Stimulated activated naive CD8-positive, alpha-beta T cell treated with anti-CD3 and anti-CD28 coated beads, Interleukin-15, Interleukin-2, amounts not matched to agents 100 U/mL and 50 U/mL, for 24 hours (primary cell): Measurements from ENCODE around the gene CC2D2B.
"Not testable (repeated sequence)": the region's sequence is repeated elsewhere in the genome, so short reads cannot be mapped to it uniquely, and the experiment has no call there.

Experiments
- ATAC-seq: fragments of 150-1000 bp; cut with Tn5 transposase; one replicate; pipeline ENCODE4 v1.10.0; 2021
- DNase-seq: peaks from one replicate; pipeline ENCODE4 v3.0.0; 2021

Gene CC2D2B, protein sequence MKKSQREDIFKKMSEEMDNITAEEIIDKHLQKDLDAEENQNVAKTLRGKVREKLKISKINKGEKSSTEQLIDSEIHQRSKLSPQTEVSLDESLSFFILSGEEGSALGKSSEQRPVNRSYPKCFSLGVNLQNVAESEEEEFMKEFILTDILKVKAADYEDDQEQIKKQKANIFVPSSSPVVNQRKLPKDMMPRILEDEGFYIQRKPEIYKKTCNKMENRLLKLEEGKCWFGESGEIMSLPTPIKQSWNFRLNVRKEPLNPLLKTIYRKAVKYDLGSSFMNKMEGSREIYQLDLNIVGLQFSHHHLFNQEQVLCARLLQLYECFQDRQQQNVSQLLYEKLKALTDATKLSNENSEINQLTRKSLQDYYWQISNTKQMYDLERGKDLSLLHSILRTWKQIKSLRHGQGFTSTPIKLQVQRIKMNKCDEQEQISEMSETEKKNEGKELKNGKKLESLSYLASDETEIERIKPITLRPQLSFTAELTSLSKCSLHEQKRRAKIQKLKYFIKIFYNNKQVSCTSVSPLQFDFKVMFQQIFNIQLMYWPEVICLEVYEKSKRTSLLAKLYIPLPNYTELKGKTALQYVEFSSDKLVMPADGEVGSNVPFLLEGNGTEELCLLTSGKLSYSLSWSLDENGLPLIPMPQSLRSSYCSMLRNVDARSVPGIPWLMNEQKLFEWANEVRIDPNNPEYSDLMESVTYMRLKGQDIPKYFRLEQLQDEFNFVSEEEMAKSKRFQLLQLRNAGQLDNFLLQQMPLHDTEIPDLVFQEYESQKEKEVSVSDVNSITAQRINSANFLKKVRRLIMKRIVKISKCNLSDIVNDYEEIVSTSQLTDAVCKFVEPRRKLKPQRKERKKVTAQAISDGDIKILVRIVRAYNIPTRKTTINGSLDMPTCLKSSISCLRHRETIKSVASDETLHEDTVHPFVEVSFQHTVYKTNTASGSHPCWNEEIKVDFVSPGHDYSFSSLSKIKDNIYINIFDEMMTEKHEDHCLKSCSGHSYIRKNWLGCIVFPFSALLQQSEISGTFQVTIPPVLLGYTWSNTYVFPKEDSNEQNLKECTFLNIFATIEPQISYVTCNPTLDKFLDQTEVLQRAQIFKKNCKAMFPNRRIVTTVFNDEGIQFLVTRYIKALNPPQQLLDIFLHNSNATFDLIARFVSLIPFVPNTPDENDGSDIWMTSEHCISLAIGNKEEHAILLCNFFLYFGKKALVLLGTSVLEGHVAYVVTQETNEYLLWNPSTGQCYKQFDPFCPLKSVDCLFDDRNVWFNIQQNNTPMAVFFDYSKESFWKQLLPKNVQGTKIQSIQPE (N-terminal part only)

DNA sequence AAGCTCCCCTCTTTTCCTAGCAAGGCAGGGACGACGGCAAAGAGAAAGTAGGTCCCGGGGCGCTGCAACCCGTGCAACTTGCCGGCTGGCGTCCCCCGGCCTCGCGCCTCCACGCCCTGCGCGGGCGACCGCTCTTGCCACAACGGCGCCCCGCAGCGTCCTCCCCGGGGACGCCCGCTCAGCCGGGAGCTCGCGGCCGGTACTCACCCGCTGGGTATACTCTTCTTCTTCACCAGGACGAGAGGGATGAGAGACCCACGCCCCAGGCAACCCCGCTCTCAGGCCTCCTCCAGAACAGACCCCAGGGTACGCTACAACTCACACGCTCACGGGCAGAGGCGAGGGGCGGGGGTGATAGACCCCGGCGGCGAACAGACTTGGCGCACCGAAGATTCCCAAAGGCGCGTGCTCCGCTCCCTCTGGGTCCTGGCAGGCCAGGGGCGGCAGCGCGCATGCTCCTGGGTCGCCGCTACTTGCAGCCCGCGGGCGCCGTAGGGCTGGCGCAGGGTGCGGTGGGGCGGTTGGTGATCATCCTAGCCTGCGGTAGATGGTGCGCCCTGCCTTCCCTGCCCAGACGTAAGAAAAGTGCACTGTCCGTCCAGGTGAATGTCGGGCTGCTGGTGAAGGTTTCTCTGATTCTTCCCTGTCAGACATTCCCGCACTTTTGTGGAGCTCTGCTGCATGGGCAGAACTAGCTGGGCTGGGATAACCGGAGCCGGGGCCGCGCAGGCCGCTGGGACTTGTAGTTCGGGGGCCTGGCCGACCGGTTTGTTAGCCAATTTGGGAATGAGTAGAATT lies at the start of gene CC2D2B:
Gene CC2D2B (plus strand): TSS at position 520 of the 798 bp plus-strand sequence. CDS start 3,349 bp downstream, outside the sequence.
- DNase-seq = peak; percentile 81
- ATAC-seq = peak; percentile 95

- ATAC-seq (no peak), DNase-seq (no peak)
These were observed 47.4 kb upstream of the CC2D2B start for GRCh38 chr10:95860166-95860940.

GRCh38 chr10:95861386-95861785 lies 46.4 kb upstream of the CC2D2B start:
- ATAC-seq (no peak), DNase-seq (no peak)

DNA sequence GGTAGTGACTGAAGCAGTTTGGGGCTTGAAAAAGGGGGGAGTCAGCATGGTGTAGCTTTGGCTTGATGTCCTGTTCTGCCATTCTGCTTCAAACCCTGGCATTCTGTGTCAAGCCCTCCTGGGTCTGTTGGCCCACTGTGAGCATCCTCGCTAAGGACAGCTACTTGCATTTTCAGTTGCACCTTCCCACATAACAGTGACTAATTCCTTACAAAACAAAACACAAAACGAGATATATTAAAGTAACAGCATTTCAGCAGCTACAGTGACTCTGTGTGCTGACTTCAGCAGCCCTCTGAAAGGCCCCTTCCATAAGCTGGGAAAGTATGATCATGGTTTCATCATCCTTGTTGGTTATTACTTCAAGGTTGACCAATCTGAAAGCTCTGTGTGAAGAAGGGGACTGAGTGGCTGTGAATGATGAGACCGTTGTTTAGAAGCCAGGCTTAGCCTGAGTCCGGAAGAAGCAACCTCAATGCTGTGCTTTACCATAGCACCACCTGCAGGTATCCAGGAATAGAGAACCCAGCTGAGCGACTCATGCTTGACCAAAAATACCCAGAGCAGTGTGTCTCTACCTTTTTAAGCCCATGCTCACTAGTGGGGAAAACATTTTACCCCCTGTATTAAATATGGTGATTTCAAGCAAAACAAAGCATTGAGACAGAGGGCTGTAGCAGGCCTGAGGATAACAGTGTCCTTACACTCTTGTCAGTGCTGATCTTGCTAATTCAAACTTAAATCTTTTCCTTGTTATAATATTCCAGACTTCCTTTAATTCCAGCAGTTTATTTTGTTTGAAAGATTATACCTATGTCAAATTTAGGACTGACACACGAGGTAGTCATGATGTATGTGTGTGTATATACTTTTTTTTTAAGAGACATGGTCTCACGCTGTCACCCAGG lies 42.6 kb upstream of the CC2D2B start:
- ATAC-seq (peak; percentile 86), DNase-seq (peak; percentile 24)

- DNase-seq (no peak), ATAC-seq (no peak)
These were observed 41.8 kb upstream of the CC2D2B start for GRCh38 chr10:95865814-95866466.

GRCh38 chr10:95866467-95866842 lies 41.3 kb upstream of the CC2D2B start:
- DNase-seq = no peak
- no peak for ATAC-seq

GRCh38 chr10:95867866-95868265 lies 39.9 kb upstream of the CC2D2B start:
- no peak for DNase-seq
- ATAC-seq = no peak

DNA sequence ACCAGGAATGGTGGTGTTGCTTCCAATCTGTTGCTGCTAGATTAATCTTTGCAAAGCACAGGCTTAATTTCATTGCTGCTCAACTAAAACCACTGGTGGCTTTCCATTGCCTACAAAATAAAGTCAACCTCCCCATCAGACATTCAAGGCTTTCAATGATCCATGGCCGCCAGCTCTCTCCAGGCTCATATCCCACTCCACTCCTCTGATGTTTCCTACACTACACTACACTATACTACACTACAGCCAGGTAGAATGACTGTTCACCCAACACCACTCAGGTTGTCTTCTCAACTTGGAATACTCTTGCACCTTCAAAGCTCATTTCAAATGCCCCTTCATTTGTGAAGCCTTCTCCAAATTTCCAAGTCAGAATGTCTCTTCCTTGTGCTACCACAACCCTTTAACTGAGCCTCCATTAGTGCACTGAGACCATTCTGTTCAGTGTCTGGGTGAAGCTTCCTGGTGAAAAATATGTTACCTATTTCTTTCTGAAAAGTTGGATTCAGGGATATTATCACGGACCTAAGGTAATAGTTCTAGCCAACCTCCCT lies 35.5 kb upstream of the CC2D2B start:
- no peak for ATAC-seq
- no peak for DNase-seq

- no peak for ATAC-seq
- DNase-seq = no peak
These were observed 34.6 kb upstream of the CC2D2B start for GRCh38 chr10:95873139-95873538.

DNA sequence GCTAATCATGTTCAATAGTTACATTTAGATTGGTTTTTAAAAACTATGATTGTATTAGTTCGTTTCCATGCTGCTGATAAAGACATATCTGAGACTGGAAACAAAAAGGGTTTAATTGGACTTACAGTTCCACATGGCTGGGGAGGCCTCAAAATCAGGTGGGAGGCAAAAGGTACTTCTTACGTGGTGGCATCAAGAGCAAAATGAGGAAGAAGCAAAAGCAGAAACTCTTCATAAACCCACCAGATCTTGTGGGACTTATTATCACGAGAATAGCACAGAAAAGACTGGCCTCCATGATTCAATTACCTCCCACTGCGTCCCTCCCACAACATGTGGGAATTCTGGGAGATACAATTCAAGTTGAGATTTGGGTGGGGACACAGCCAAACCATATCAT lies 34.1 kb upstream of the CC2D2B start:
- no peak for ATAC-seq

DNA sequence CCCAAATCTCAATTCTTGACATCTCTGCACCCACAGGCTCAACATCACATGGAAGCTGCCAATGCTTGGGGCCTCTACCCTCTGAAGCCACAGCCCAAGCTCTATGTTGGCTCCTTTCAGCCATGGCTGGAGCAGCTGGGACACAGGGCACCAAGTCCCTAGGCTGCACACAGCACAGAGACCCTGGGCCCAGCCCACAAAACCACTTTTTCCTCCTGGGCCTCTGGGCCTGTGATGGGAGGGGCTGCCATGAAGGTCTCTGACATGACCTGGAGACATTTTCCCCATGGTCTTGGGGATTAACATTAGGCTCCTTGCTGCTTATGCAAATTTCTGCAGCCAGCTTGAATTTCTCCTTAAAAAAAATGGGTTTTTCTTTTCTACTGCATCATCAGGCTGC lies 33.0 kb upstream of the CC2D2B start:
- not testable (repeated sequence) for ATAC-seq, DNase-seq

More for the DNA sequence above, 34.1 kb upstream of the CC2D2B start:
- no peak for DNase-seq

DNA sequence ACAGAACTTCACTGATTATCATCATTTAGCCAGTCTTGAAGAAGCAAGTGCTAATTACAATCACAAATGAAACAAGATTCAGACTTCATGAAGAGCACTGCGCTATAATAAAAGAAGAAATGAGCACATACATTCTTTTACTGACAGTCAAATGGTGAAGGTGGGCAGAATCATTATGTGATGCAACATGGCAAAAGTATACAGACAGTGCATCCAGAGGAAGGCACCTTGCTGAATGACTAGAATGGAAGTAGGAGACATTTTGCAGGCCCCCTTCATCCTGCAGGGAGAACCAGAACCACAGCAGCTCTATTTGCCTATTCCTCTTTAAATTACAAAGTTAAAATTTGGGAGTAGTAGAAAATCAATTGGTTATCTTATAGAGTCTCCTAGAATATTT lies 31.0 kb upstream of the CC2D2B start:
- ATAC-seq = no peak
- DNase-seq = no peak

- ATAC-seq (no peak), DNase-seq (no peak)
These were observed 29.9 kb upstream of the CC2D2B start for GRCh38 chr10:95877881-95878280.

DNA sequence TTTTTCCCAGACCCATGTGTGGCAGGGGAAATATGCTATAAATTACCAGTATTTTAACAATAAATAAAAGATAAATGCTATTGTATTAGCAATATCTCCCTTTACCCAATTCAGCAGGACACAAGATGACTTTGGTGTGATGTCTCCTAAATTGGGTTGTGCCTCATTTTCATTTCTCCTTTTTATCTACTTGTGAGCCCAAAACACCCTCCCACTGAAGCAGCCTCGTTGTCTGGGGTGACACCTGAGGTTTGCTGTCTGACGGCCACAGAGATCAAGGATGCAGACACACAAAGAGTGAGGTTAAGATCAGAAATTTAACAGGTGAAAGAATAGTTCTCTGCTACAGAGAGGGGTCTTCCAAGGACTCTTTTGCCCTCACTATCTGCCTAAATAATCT lies 27.1 kb upstream of the CC2D2B start:
- ATAC-seq = no peak
- no peak for DNase-seq

DNA sequence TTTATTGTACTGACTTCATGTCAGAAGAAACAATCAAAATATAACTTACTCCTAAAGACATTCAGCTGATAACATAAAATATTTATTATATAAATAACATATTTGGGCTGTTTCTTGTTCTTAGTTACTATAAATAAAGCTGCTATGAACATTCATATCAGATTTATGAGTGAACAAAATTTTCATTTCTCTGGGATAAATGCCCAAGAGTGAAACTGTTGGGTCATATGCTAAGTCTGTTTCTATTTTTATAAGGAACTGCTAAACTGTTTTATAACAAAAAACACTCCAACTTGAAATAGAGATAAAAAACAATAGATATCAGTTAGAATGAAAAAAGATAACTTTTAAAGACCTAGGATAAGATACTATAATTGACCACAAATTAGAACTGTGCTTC lies 26.5 kb upstream of the CC2D2B start:
- ATAC-seq (no peak), DNase-seq (no peak)

DNA sequence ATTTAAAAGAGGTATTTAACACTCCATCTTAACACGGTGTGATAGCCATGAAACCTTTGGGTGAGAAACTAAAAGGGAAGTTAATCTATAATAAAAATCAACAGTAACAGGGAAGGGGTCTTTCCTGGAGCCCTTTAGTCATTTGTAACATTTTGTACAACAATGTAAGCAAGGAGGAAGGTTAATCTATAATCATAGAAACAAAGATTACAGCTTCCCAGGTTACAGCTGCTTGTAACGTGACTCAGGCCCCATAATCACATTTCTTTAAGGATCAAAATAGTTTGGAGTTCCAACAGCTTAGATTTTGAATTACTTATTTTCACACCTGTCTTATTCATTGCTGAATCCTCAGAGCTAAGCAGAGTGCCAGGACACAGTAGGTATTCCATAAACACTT lies 17.9 kb upstream of the CC2D2B start:
- DNase-seq (no peak), ATAC-seq (no peak)

DNA sequence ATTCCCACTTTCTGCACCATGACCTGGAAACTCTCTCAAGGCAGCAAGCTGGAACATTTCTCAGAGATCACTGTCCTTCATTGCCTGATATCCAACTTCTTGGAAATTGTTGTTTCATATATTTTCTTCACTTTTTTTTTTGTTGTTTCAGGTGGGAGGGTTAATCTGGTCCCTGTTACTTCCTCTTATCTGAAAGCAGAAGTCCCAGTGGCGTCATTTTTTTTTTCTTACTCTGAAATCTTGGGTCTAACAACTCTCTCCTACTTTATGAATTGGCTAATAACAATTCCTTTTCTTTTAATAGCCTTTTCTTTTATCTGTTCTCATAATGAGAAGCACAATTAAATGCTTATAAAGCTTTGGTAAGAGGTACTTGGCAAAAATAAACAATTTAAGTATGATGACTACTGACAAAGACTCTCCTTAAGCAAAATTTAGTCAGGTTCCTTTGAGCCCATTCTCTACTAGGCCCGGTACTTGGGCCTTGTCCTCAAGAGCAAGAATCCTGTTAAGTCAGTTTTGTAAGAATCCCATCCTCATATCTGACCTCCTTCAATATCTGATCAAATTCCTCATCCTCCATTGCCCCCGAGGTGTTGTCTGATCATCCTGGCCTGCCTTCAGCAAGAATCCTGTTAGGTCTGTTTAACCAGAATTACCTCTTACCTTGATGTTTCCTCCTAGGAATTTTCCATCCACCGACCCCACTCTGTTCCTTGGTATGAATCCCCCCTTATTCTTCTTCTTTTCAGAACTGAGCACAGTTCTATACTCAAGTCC lies 11.5 kb upstream of the CC2D2B start:
- DNase-seq = no peak
- no peak for ATAC-seq
